Esophagus muscularis mucosa (tissue), 4 donors: ENCODE measurements around the gene MAML3.

Source experiments
- CTCF ChIP-seq, 3 experiments: fragments of 200-600 bp in 2 of 3; fragments of 450-650 bp in 1 of 3; sonication (generic) in 2 of 3; IDR thresholded peaks; one replicate each; pipeline ENCODE4 v1.5.1; 2017 to 2019; ENCODE audit warnings: antibody characterized with exemption in 3 of 3, mild to moderate bottlenecking in 2 of 3, moderate library complexity in 1 of 3
- EP300 ChIP-seq: sonication (generic); formaldehyde crosslinking; IDR thresholded peaks from one replicate; pipeline ENCODE4 v1.6.1; 2017; ENCODE audit warnings: antibody characterized with exemption
- POLR2AphosphoS5 ChIP-seq, 2 donors: sonication (generic); formaldehyde crosslinking; IDR thresholded peaks; one replicate each; pipeline ENCODE4 v1.6.1; 2017; ENCODE audit warnings: antibody characterized with exemption in 2 of 2

- TF ChIP-seq CTCF (IDR thresholded peaks at IDR 0.05) (peak in 2 of 3 experiments; percentile 29 to 30), EP300 (no peak), POLR2AphosphoS5 (IDR thresholded peaks at IDR 0.05) (peak; percentile 31 to 49)
These were observed 3.9 kb downstream of the MAML3 start for GRCh38 chr4:140149846-140150635.
